ENCODE data around the gene SIN3A.
A peak's percentile ranks its signal among the peaks of the same experiment; 100 is the strongest.

DNA sequence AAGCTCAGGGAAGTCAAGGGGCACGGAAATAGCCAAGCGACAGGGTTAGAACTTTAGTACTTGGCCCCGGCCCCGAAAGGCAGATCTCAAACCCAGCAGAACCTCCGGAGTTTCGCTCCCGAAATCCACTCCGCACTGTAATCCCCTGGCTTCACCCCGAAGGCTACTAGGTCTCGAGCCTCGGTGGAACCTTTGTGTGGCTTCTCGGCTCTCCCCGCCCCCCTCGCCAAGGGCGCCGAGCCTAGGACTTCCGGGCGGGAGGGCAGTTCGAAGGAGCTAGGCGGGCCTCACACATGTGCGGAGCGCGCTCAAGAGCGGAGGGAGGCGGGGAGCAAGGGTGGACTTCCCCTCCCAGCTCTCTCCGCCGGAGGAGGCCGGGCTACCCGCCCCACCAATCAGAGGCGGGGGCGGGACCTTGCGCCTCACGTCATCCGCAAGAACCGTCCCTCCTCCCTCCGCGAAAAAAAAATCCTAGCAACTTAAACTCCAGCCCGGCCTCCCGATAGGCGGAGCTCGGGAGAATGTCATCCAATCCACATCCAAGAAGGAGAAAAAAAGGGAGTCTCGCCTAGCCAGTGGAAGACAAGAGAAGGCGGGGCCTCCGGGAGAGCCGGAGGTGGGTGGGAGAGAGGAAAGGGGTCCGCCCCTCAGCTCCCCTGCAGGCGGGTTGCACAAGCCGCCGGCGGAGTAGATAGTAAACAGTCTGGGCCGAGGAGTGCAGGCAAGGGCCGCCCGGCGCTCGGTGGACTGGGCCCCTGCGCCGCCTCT is 2.4 kb upstream of the SIN3A start:
- TF ChIP-seq EP300 (IDR thresholded peaks at IDR 0.05; ENCODE audit: borderline replicate concordance in 1 of 2, low read depth in 2 of 2, low read length in 2 of 2) (peak in 1 of 2 experiments; percentile 30; a peak in 2 of 3 replicates), KDM5A (IDR thresholded peaks at IDR 0.05; ENCODE audit: low read length) (no peak), EZH2 (IDR thresholded peaks at IDR 0.05; ENCODE audit: low read depth, low read length, severe bottlenecking) (no peak), POLR2AphosphoS5 (IDR thresholded peaks at IDR 0.05; ENCODE audit: low read depth, low read length) (peak; percentile 82), ZNF274 (IDR thresholded peaks at IDR 0.05; ENCODE audit: borderline replicate concordance, extremely low read depth, low read length) (no peak), CEBPB (IDR thresholded peaks at IDR 0.05; ENCODE audit: low read depth, low read length) (peak; percentile 91), POLR2A (IDR thresholded peaks at IDR 0.05; ENCODE audit: control extremely low read depth in 1 of 2, low read depth in 2 of 2, low read length in 2 of 2) (peak; percentile 45 to 57; a peak in 2 of 3 replicates), KDM1A (IDR thresholded peaks at IDR 0.05; ENCODE audit: borderline replicate concordance, low read length) (no peak), YY1 (IDR thresholded peaks at IDR 0.05; ENCODE audit: low read depth, low read length) (no peak)
- TF ChIP-seq, protein P1, sequence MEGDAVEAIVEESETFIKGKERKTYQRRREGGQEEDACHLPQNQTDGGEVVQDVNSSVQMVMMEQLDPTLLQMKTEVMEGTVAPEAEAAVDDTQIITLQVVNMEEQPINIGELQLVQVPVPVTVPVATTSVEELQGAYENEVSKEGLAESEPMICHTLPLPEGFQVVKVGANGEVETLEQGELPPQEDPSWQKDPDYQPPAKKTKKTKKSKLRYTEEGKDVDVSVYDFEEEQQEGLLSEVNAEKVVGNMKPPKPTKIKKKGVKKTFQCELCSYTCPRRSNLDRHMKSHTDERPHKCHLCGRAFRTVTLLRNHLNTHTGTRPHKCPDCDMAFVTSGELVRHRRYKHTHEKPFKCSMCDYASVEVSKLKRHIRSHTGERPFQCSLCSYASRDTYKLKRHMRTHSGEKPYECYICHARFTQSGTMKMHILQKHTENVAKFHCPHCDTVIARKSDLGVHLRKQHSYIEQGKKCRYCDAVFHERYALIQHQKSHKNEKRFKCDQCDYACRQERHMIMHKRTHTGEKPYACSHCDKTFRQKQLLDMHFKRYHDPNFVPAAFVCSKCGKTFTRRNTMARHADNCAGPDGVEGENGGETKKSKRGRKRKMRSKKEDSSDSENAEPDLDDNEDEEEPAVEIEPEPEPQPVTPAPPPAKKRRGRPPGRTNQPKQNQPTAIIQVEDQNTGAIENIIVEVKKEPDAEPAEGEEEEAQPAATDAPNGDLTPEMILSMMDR (IDR thresholded peaks at IDR 0.05; ENCODE audit: control extremely low read depth in 1 of 3, insufficient read depth in 1 of 3, low read depth in 1 of 3, low read length in 3 of 3), result no peak

Measured in H1 (cell line).